Stimulated activated CD4-positive, alpha-beta T cell treated with anti-CD3 and anti-CD28 coated beads, Interleukin-12 subunit alpha, Interleukin-12 subunit beta, amount 100 ng/mL, for 24 hours (primary cell): ENCODE results near the gene RPS27L.
"Not testable (repeated sequence)": the region's sequence is repeated elsewhere in the genome, so short reads cannot be mapped to it uniquely, and the experiment has no call there.

Experiments used
- DNase-seq, 2 experiments: peaks; one replicate each; pipeline ENCODE4 v3.0.0-alpha.2; 2020; ENCODE audit warnings: low read depth in 2 of 2

The RPS27L gene

DNA sequence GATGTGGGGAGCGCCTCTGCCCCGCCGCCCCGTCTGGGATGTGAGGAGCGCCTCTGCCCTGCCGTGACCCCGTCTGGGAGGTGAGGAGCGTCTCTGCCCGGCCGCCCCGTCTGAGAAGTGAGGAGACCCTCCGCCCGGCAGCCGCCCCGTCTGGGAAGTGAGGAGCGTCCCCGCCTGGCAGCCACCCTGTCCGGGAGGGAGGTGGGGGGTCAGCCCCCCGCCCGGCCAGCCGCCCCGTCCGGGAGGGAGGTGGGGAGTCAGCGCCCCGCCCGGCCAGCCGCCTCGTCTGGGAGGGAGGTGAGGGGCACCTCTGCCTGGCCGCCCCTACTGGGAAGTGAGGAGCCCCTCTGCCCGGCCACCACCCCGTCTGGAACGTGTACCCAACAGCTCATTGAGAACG lies 58.4 kb downstream of the RPS27L start:
- DNase-seq: not testable (repeated sequence)
